Neural progenitor cell (in vitro differentiated cells): ENCODE measurements around the gene C18orf63. TPM values are rescaled to one million over a fixed set of nuclear protein-coding genes. Genes with fewer than 3 reads are reported as not detected.

ENCODE experiments used
- DNase-seq: peaks from one replicate; pipeline ENCODE4 v3.0.0-alpha.2; 2016; ENCODE audit warnings: low spot score
- H2AFZ ChIP-seq: fragments of 200-600 bp; sonication (generic); replicated peaks from 2 replicates; pipeline ENCODE4 v1.6.1; 2016; ENCODE audit warnings: antibody characterized with exemption
- H3F3A ChIP-seq: fragments of 200-600 bp; sonication (generic); 2 replicates; pipeline ENCODE4 v1.6.1; 2016; ENCODE audit warnings: antibody characterized with exemption, low read depth
- H3K27ac ChIP-seq: fragments of 200-600 bp; sonication (generic); 2 replicates; pipeline ENCODE4 v1.5.1; 2016; ENCODE audit warnings: mild to moderate bottlenecking
- H3K27me3 ChIP-seq: fragments of 200-600 bp; sonication (generic); 2 replicates; pipeline ENCODE4 v1.6.1; 2016; ENCODE audit warnings: mild to moderate bottlenecking, moderate library complexity
- H3K36me3 ChIP-seq: fragments of 200-600 bp; sonication (generic); 2 replicates; pipeline ENCODE4 v1.5.1; 2016
- H3K4me1 ChIP-seq: fragments of 200-600 bp; sonication (generic); 2 replicates; pipeline ENCODE4 v1.6.1; 2016; ENCODE audit warnings: mixed run types
- H3K4me2 ChIP-seq: fragments of 200-600 bp; sonication (generic); 2 replicates; pipeline ENCODE4 v1.6.1; 2016
- H3K4me3 ChIP-seq: fragments of 200-600 bp; sonication (generic); 2 replicates; pipeline ENCODE4 v1.5.1; 2016
- H3K79me2 ChIP-seq: fragments of 200-600 bp; sonication (generic); 2 replicates; pipeline ENCODE4 v1.6.1; 2016; ENCODE audit warnings: low read depth
- H3K9ac ChIP-seq: fragments of 200-600 bp; sonication (generic); 2 replicates; pipeline ENCODE4 v1.6.1; 2016
- H3K9me3 ChIP-seq: fragments of 200-600 bp; sonication (generic); 2 replicates; pipeline ENCODE4 v1.5.1; 2016; ENCODE audit warnings: low read depth
- H4K20me1 ChIP-seq: fragments of 200-600 bp; sonication (generic); 2 replicates; pipeline ENCODE4 v1.6.1; 2016; ENCODE audit warnings: low read depth
- H3K27ac Mint-ChIP-seq: 3 replicates; pipeline ENCODE4 v1.8.0; 2021; ENCODE audit warnings: mixed read lengths
- H3K27me3 Mint-ChIP-seq: 2 replicates; pipeline ENCODE4 v1.8.0; 2022; ENCODE audit warnings: low read depth, mild to moderate bottlenecking, inconsistent platforms, moderate library complexity, mixed read lengths; ENCODE audit not compliant: insufficient read depth
- H3K36me3 Mint-ChIP-seq: 3 replicates; pipeline ENCODE4 v1.8.0; 2021; ENCODE audit warnings: mixed read lengths
- H3K4me1 Mint-ChIP-seq: 3 replicates; pipeline ENCODE4 v1.8.0; 2021; ENCODE audit warnings: mixed read lengths
- H3K4me3 Mint-ChIP-seq: 3 replicates; pipeline ENCODE4 v1.8.0; 2021; ENCODE audit warnings: mild to moderate bottlenecking, moderate library complexity, mixed read lengths
- H3K9me3 Mint-ChIP-seq: 3 replicates; pipeline ENCODE4 v1.8.0; 2020; ENCODE audit warnings: mixed read lengths
- EZH2 ChIP-seq: fragments of 200-600 bp; sonication (generic); IDR thresholded peaks from 2 replicates; pipeline ENCODE4 v1.6.1; 2017; ENCODE audit warnings: antibody characterized with exemption, mild to moderate bottlenecking, moderate library complexity
- EZH2phosphoT487 ChIP-seq: fragments of 200-600 bp; sonication (generic); IDR thresholded peaks from 2 replicates; pipeline ENCODE4 v1.6.1; 2017; ENCODE audit warnings: antibody characterized with exemption
- total RNA-seq: library from RNA; depleted of rRNA; stranded (reverse); fragments of >200 nt; gene quantifications from 2 replicates; pipeline ENCODE4 v1.2.3, GENCODE V29; 2015; ENCODE audit warnings: low replicate concordance
- TF ChIP-seq, protein P1 (sequence below): fragments of 200-600 bp; sonication (generic); IDR thresholded peaks from 2 replicates; pipeline ENCODE4 v1.5.1; 2017; ENCODE audit warnings: antibody characterized with exemption, mild to moderate bottlenecking

The C18orf63 gene
- not detected in 2 replicates for total RNA-seq

DNA sequence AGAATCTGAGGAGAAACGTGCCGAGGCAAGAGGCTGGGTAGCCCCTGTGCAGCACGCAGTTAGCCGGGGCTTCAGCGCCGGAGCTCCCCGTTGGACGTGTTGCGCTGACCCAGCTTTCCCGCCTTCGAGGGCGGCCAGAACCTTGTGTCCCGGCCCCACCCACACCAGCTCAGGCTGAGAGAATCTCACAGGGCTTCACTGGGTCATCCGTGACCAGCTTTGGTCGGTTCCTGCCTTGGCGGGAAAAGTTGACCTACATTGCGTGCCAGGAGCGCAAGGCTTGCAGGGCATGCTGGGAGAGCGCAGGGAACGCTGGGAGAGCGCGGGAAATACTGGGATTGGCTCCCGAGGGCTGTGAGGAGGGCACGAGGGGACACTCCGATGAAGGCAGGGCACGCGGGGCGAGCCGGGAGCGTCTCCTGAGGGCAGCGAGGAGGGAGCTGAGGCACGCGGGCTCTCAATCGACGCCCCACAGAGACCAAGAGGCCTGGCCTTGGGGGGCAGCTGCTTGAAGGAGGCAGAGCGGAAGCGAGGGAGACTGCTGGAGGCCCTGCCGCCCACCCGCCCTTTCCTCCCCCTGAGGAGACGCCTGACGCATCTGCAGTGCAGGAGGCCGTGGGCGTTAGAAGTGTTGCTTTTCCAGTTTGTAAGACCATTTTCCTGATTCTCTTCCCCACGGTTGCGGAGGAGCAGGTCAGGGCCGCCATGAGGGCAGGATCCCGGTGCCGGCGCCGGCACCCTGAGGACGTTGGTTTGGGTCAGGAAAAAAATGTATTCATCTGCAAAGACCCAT is at the start of gene C18orf63:
C18orf63 (plus strand) TSS at position 376 of the 793 bp plus-strand sequence. CDS start 2,027 bp downstream, outside the sequence.
- no peak within 1 kb of the TSS for H2AFZ ChIP-seq
- H3F3A ChIP-seq = no peaks in the 10 kb centered on the region
- Mint-ChIP-seq H3K36me3 (no peaks in the 10 kb centered on the region), H3K27me3 (peaks cover 2% of the 10 kb centered on the region), H3K9me3 (peaks cover 6% of the 10 kb centered on the region), H3K4me3 (no peak within 1 kb of the TSS), H3K4me1 (no peaks in the 10 kb centered on the region), H3K27ac (no peak within 1 kb of the TSS)
- H3K9me3 ChIP-seq = no peaks in the 10 kb centered on the region
- no peak within 1 kb of the TSS for H3K9ac ChIP-seq
- no peak within 1 kb of the TSS for H3K4me2 ChIP-seq
- no peaks in the 10 kb centered on the region for H3K79me2 ChIP-seq
- TF ChIP-seq EZH2 (no peak), EZH2phosphoT487 (no peak)
- TF ChIP-seq, protein P1, sequence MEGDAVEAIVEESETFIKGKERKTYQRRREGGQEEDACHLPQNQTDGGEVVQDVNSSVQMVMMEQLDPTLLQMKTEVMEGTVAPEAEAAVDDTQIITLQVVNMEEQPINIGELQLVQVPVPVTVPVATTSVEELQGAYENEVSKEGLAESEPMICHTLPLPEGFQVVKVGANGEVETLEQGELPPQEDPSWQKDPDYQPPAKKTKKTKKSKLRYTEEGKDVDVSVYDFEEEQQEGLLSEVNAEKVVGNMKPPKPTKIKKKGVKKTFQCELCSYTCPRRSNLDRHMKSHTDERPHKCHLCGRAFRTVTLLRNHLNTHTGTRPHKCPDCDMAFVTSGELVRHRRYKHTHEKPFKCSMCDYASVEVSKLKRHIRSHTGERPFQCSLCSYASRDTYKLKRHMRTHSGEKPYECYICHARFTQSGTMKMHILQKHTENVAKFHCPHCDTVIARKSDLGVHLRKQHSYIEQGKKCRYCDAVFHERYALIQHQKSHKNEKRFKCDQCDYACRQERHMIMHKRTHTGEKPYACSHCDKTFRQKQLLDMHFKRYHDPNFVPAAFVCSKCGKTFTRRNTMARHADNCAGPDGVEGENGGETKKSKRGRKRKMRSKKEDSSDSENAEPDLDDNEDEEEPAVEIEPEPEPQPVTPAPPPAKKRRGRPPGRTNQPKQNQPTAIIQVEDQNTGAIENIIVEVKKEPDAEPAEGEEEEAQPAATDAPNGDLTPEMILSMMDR = no peak
- H3K4me1 ChIP-seq = no peaks in the 10 kb centered on the region
- no peaks in the 10 kb centered on the region for H3K27me3 ChIP-seq
- no peak within 1 kb of the TSS for H3K27ac ChIP-seq
- H3K36me3 ChIP-seq = no peaks in the 10 kb centered on the region
- no peak within 1 kb of the TSS for H3K4me3 ChIP-seq
- H4K20me1 ChIP-seq = no peaks in the 10 kb centered on the region
- DNase-seq = no peak

DNA sequence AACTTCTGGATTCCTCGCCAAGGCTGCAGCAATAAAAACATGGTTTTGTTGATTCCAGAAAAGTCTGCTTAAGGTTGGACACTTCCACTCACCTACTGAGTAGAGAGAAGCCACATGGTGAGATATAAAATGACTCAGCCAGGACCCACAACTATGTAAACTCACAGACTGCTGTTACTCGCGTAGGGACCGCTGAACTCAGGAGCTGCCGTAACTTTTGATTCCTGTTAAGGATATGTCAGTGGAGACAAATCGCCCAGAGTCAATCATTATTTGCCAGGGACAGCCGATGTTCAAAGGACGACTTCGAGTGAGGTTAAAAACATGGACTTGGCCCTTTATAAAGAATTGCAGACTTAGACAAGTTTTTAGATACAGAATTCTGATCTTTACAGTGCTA is 49.5 kb upstream of the C18orf63 start:
- H3F3A ChIP-seq = no peaks in the 10 kb centered on the region
- no peak overlapping the region for H2AFZ ChIP-seq
- no peak for DNase-seq
- H3K27me3 ChIP-seq = no peaks in the 10 kb centered on the region
- Mint-ChIP-seq H3K4me3 (no peak overlapping the region), H3K9me3 (no peaks in the 10 kb centered on the region), H3K27me3 (peaks cover 4% of the 10 kb centered on the region), H3K4me1 (peaks cover 13% of the 10 kb centered on the region), H3K27ac (no peak overlapping the region), H3K36me3 (peaks cover 13% of the 10 kb centered on the region)
- TF ChIP-seq, protein P1 = no peak
- TF ChIP-seq EZH2 (no peak), EZH2phosphoT487 (no peak)
- H3K36me3 ChIP-seq = no peaks in the 10 kb centered on the region
- H3K79me2 ChIP-seq = no peaks in the 10 kb centered on the region
- no peaks in the 10 kb centered on the region for H4K20me1 ChIP-seq
- H3K4me2 ChIP-seq = no peak overlapping the region
- H3K4me1 ChIP-seq = no peaks in the 10 kb centered on the region
- H3K9me3 ChIP-seq = no peaks in the 10 kb centered on the region
- no peak overlapping the region for H3K9ac ChIP-seq
- H3K4me3 ChIP-seq = no peak overlapping the region
- no peak overlapping the region for H3K27ac ChIP-seq

DNA sequence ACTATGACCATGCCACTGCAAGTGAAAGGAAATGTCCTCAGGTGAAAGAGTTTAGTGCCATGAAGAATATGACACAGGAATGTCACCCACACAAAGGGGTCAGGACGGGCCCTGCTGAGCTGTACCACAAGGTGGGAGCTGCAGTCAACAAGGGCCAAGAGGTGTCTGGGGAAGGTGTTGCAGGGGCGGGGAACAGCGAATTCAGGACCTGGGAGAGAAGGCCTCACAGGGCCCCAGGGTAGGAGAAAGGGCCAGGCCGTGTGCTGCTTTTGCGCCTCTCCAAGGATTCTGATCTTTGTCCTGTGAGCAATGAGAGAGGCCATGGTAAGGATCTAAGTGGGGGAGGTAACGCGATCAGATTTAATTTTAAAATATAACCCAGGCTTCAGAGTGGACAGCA is 47.5 kb upstream of the C18orf63 start:
- Histone ChIP-seq H3K27ac (no peak overlapping the region), H3K4me2 (no peak overlapping the region), H3K4me1 (no peaks in the 10 kb centered on the region), H3K9ac (no peak overlapping the region), H3K36me3 (no peaks in the 10 kb centered on the region), H3K4me3 (no peak overlapping the region), H3F3A (no peaks in the 10 kb centered on the region), H2AFZ (no peak overlapping the region), H3K9me3 (no peaks in the 10 kb centered on the region), H3K79me2 (no peaks in the 10 kb centered on the region), H3K27me3 (no peaks in the 10 kb centered on the region), H4K20me1 (no peaks in the 10 kb centered on the region)
- DNase-seq = no peak
- Mint-ChIP-seq H3K4me1 (peaks cover 11% of the 10 kb centered on the region), H3K27me3 (peaks cover 4% of the 10 kb centered on the region), H3K36me3 (peaks cover 9% of the 10 kb centered on the region), H3K9me3 (no peaks in the 10 kb centered on the region), H3K27ac (no peak overlapping the region), H3K4me3 (no peak overlapping the region)
- TF ChIP-seq EZH2phosphoT487 = no peak
- no peak for TF ChIP-seq EZH2
- TF ChIP-seq, protein P1 = no peak
